Anterior cingulate cortex (tissue), 58 donors: ENCODE data around the gene ADGRE3.
"Not testable (repeated sequence)": the region's sequence is repeated elsewhere in the genome, so short reads cannot be mapped to it uniquely, and the experiment has no call there.

ENCODE experiments used
- DNase-seq, 58 donors: peaks; one replicate each; lab custom pipeline; 2025; lab: John Stamatoyannopoulos, UW

ADGRE3 gene

DNA sequence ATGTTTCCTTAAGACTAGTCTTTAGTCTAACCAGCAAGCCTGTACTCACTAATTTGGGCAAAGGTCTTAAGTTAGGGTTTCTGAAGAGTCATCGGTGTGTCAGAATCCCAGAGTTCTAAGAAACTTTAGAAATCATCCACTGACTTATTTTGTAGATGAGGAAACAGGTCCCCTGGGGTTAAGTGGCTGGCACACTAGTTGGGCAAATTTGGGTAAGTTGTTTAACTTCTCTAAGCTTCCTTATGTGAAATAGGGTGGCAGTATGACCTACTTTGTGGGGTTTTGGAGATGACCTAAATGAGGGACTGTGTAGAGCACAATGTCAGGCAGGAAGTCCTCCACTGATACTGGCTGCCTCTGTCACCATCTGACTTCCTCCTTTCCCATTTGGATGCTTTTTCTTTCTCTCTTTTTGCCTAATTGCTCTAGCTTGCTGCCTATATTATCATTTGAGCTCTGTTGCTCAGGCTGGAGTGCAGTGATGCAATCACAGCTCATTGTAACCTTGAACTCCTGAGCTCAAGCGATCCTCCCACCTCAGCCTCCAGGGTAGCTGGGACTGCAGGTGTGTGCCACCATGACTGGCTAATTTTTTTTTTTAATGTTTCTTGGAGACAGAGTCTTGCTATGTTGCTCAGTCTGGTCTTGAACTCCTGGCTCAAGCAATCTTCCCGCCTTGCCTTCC, 2.3 kb downstream of the ADGRE3 start:
- no peak for DNase-seq

DNA sequence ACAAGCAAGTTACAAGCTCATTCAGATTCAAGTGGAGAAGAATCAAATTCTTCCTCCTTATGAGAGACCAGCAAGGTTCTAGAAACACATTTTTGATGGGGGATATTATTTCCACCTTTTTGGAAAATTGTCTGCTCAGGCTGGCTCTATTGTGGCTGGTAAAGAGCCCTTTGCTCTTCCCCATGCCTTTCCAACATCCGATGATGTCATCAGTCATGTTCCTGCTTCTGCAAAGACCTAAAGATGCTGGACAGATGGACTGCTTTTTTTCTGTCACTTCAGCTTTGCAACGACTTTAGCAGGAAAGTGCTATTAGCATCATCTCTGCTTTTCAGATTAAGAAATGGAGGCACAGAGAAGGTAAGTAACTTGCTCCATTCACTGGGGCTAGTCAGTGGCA, 4.2 kb downstream of the ADGRE3 start:
- no peak for DNase-seq

DNA sequence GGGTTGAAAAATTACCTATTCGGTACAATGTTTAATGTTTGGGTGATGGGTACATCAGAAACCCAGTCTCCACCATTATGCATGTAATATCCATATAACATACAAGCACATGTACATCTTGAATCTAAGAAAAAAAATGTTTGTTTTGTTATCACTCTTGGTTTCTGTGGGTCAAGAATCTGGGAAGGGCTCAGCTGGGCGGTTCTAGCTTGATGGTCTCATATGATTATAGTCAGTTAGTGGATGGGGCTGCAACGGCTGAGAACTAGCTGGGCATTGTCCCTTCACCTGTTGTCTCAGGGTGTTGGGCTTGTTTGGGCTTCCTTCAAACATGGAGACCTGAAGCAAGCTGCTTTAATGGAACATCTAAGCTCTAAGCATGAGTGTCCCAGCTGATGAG, 4.7 kb downstream of the ADGRE3 start:
- no peak for DNase-seq

- no peak for DNase-seq
Observed at GRCh38 chr19:14661372-14661924, 13.2 kb downstream of the ADGRE3 start.

GRCh38 chr19:14659874-14660489, 14.7 kb downstream of the ADGRE3 start:
- DNase-seq = no peak

- no peak for DNase-seq
Observed at GRCh38 chr19:14655726-14656125, 18.9 kb downstream of the ADGRE3 start.

- no peak for DNase-seq
Observed at GRCh38 chr19:14654786-14655560, 19.7 kb downstream of the ADGRE3 start.

GRCh38 chr19:14650161-14650560, 24.5 kb downstream of the ADGRE3 start:
- no peak for DNase-seq

- no peak for DNase-seq
Observed at GRCh38 chr19:14649020-14649419, 25.6 kb downstream of the ADGRE3 start.

GRCh38 chr19:14648506-14648905, 26.1 kb downstream of the ADGRE3 start:
- DNase-seq = no peak

DNA sequence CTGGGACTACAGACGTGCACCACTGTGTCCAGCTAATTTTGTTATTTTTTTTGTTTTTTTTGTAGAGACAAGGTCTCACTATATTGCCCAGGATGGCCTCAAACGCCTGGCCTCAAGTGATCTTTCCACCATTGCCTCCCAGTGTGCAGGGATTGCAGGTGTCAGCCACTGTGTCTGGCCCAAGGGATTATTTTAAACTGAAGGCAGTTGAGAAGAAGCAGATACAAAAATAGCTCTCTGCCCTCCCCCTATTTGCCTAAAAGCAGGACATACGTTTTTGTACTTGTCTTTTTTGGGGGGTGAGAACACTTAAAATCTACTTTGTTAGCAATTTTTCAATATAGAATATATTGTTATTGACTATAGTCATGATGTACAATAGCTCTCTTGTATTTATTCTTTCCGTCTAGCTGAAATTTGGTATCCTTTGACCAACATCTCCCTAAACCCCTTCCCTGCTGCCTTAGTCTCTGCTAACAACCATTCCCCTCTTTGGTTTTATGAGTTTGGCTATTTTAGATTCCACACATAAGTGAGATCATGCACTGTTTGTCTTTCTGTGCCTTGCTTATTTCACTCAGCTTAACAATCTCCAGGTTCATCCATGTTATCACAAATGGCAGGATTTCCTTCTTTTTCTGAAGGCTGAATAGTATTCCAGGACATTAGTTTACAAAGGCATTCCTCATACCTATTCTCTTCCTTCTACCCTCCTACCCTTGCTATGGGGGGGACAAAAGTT, 34.9 kb downstream of the ADGRE3 start:
- DNase-seq = no peak

DNA sequence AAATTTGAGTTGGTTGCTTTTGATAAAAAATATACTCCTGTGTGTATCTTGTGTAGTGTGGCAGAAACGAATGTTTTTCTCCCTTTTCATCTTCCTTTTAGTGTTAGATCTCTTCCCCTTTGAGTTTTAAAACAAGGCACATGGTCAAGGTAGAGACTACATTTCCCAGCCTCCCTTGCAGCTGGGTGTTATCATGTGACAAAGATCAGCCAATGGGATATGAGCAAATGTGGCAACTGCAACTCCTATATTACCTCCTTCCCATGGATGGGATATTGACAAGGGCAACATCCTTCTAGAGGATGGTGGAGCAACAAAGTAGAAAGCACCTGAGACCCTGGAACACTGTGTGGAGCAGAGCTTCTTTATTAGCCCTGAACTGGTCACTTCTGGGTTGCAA, 42.4 kb downstream of the ADGRE3 start:
- DNase-seq = no peak

- DNase-seq = no peak
Observed at GRCh38 chr19:14629557-14629956, 45.1 kb downstream of the ADGRE3 start.

DNA sequence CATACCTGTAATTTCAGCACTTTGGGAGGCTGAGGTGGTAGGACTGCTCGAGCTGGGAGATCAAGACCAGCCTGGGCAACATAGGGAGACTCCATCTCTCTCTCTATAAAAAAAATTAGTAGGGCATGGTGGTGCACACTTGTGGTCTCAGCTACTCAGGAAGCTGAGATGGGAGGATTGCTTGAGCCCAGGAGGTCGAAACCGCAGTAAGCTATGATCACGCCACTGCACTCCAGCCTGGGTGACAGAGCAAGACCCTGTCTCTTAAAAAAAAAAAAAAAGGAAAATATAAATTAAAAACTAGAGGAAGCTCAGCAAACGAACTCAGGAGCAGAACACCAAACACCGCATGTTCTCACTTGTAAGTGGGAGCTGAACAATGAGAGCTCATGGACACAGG, 50.2 kb downstream of the ADGRE3 start:
- DNase-seq = not testable (repeated sequence)

GRCh38 chr19:14619404-14619803, 55.2 kb downstream of the ADGRE3 start:
- DNase-seq = no peak

GRCh38 chr19:14616407-14616806, 58.2 kb downstream of the ADGRE3 start:
- DNase-seq = no peak

GRCh38 chr19:14615623-14616022, 59.0 kb downstream of the ADGRE3 start:
- no peak for DNase-seq

DNA sequence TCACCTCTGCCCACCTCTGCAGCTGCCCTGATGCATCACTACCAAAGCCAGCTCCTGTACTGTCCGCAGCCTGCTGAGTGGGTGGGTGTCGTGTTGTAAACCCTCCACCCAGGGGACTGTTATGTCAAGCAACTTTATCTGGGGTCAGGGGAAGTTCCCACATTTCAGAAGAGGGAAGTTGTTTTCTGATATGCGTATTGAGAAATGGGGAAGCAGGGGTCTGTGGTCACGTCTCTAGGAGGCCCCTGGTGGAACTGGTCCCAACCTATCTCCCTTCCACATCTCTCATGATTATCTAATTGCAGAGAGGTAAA, 60.6 kb downstream of the ADGRE3 start:
- peak in 4 of 58 donors; percentile 0 to 4 (median 4) for DNase-seq

GRCh38 chr19:14613399-14614098, 61.1 kb downstream of the ADGRE3 start:
- DNase-seq = not testable (repeated sequence)

- no peak for DNase-seq
Observed at GRCh38 chr19:14612657-14613056, 62.0 kb downstream of the ADGRE3 start.
